CD4-positive, alpha-beta T cell treated with Interleukin-17A for 1 hour (primary cell): Measurements from ENCODE around the gene FAM9A.

Source experiments
- DNase-seq: peaks from one replicate; pipeline ENCODE4 v3.0.0-alpha.2; 2020

Gene FAM9A

GRCh38 chrX:8801041-8801599, at the start of gene FAM9A:
TSS of gene FAM9A (minus strand) at chrX:8801383. CDS start at chrX:8800171, 1,212 bp downstream.
- no peak for DNase-seq

- no peak for DNase-seq
Observed at GRCh38 chrX:8850478-8850877, 49.3 kb upstream of the FAM9A start.

- DNase-seq = no peak
Observed at GRCh38 chrX:8849945-8850344, 48.8 kb upstream of the FAM9A start.

- DNase-seq = no peak
Observed at GRCh38 chrX:8849458-8849857, 48.3 kb upstream of the FAM9A start.

- no peak for DNase-seq
Observed at GRCh38 chrX:8848911-8849310, 47.7 kb upstream of the FAM9A start.

GRCh38 chrX:8848441-8848840, 47.3 kb upstream of the FAM9A start:
- no peak for DNase-seq

- no peak for DNase-seq
Observed at GRCh38 chrX:8847360-8847759, 46.2 kb upstream of the FAM9A start.

- no peak for DNase-seq
Observed at GRCh38 chrX:8846266-8846665, 45.1 kb upstream of the FAM9A start.

GRCh38 chrX:8845469-8845868, 44.3 kb upstream of the FAM9A start:
- DNase-seq = no peak

- DNase-seq = no peak
Observed at GRCh38 chrX:8845060-8845459, 43.9 kb upstream of the FAM9A start.

- no peak for DNase-seq
Observed at GRCh38 chrX:8844157-8844556, 43.0 kb upstream of the FAM9A start.

GRCh38 chrX:8841911-8842310, 40.7 kb upstream of the FAM9A start:
- no peak for DNase-seq

GRCh38 chrX:8834392-8834791, 33.2 kb upstream of the FAM9A start:
- DNase-seq = no peak

- DNase-seq = no peak
Observed at GRCh38 chrX:8832582-8833378, 31.6 kb upstream of the FAM9A start.

- no peak for DNase-seq
Observed at GRCh38 chrX:8823698-8824097, 22.5 kb upstream of the FAM9A start.

- DNase-seq = no peak
Observed at GRCh38 chrX:8822002-8822401, 20.8 kb upstream of the FAM9A start.

GRCh38 chrX:8820910-8821527, 19.8 kb upstream of the FAM9A start:
- DNase-seq = no peak

- peak; percentile 49 for DNase-seq
Observed at GRCh38 chrX:8815460-8816065, 14.4 kb upstream of the FAM9A start.

- DNase-seq = no peak
Observed at GRCh38 chrX:8813036-8813435, 11.9 kb upstream of the FAM9A start.

- no peak for DNase-seq
Observed at GRCh38 chrX:8811611-8812010, 10.4 kb upstream of the FAM9A start.

- DNase-seq = no peak
Observed at GRCh38 chrX:8808661-8809060, 7.5 kb upstream of the FAM9A start.

GRCh38 chrX:8805974-8806373, 4.8 kb upstream of the FAM9A start:
- no peak for DNase-seq

GRCh38 chrX:8805046-8805445, 3.9 kb upstream of the FAM9A start:
- no peak for DNase-seq

GRCh38 chrX:8803326-8803725, 2.1 kb upstream of the FAM9A start:
- no peak for DNase-seq
